OCI-M2 (cell line): ENCODE data around the gene RNF151.

Source experiments
- DNase-seq: peaks from one replicate; lab custom pipeline; 2025; ENCODE audit not compliant: unreplicated experiment; lab: John Stamatoyannopoulos, UW

Gene RNF151

DNA sequence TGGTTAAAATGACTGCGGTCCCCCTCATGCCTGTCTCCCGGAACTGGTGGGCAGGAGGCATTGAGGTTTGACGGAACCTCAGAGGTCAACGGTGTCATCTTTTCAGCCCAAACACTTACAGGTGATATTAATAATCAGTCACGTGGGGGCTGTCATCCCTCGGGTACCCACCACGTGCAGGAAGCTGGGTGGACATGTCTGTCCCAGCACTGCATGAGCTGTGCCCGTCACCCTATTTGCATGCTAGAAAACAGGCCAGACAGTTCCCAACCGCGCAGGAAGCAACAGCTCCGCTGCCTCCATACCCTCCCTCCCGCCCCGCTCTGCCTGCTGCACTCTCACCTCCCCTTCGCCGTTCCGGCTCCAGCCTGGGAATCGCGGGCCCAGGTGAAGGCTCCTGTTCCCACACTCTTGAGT, 24.5 kb downstream of the RNF151 start:
- DNase-seq = no peak

DNA sequence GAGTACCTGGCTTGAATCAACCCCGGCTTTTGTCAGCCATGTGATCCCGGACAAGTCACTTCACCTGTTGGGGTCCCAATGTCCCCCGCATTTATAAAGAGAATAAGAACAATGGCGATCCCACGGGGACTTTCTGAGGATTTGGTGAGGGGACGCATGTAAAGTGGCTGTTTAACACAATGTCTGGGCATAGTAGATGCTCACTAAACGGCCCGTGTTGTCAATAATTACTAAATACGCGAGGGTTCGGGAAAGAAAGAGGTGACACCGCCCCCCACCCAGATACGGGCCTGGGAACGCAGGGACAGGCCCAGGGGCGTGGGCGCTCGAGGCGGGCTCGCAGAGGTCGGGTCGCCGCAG, 24.9 kb downstream of the RNF151 start:
- DNase-seq = no peak

GRCh38 chr16:1991948-1992703, 25.5 kb downstream of the RNF151 start:
- DNase-seq = no peak

DNA sequence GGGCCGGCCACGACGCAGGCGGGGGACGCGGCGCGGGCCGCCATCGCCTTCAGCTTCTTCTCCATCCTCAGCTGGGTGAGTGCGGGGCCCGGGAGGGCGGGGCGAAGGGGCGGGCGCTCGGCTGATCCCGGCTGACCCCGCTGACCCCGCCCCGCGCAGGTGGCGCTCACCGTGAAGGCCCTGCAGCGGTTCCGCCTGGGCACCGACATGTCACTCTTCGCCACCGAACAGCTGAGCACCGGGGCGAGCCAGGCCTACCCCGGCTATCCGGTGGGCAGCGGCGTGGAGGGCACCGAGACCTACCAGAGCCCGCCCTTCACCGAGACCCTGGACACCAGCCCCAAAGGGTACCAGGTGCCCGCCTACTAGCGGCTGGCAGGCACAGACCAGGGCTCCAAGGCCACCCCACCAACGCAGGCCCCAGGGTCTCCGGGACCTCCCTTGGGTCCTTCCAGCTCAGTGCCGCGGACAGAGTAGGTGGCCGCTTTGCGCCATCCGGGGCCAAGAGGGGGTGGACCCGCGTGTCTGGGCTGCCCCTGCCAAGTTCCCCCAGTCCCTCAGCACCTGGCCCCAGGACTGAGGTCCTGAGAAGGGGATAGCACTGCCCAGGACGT, 26.2 kb downstream of the RNF151 start:
- DNase-seq = no peak

DNA sequence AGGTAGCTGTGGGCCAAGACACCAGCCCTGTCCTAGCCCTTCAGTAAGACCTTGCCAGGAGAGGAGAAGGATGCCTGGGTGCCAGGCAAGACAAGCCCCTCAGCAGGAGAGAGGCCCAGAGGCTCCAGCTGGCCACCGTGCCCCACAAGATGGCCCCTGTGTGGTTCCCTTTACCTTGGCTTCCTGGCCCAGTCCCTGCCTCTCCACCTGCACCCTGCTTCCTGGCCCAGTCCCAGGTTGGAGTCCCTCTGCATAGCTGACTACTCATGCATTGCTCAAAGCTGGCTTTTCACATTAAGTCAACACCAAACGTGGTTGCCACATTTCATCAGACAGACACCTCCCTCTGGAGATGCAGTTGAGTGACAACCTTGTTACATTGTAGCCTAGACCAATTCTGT, 27.1 kb downstream of the RNF151 start:
- DNase-seq = no peak

GRCh38 chr16:1997494-1998359, 31.1 kb downstream of the RNF151 start:
- no peak for DNase-seq

DNA sequence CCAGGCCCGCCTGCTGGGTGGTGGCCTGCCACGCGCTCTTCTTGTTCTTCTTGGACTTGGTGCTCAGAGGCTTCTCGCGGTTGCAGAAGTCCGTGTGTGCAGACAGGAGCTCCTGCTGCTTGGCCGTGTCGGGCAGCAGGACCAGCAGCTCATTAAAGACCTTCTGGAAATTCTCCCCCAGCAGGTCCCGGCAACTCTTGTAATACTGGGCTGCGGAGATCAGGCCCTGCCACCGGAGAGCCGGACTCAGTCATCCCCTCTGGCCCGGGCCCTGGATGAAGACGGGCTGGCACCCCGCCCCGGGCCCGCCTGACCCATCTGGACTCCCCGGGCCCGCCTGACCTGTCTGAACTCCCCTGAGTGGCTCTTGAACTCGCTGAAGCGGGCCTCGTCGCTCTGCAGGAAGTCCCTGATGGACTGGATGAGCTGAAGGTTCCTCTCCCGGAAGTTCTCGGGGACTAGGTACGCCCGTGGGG, 31.7 kb downstream of the RNF151 start:
- DNase-seq = no peak

GRCh38 chr16:1998852-1999801, 32.5 kb downstream of the RNF151 start:
- no peak for DNase-seq

DNA sequence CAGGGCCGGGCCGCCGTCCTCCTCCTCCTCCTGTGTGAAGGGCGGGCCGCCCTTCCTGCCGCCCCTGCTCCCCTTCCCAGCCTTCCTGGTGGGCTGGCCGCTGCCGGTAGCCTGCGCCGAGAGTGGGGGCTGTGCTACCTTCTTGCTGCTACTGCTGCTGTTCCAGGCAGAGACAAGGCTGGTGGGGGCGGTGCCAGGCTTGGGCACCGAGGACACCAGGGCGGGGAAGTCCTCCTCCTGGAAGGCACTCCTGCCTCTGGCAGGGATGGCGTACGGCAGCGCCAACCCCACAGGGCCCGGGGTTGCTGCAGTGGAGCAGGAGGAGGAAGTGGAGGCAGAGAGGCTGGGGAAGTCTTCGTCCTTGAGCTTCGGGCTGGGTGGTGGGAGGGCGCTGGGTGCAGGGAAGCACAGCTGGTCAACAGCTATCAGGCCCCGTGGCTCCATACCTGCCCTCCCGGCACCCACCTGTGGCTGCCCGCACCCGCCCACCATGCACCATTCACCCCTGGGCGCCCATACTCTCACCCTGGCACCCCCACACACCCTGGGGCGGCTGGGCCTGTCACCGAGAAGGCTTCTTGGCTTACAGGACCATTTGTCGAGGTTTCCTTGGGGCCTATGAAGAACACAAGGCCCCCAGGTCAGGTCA, 33.3 kb downstream of the RNF151 start:
- DNase-seq = no peak

DNA sequence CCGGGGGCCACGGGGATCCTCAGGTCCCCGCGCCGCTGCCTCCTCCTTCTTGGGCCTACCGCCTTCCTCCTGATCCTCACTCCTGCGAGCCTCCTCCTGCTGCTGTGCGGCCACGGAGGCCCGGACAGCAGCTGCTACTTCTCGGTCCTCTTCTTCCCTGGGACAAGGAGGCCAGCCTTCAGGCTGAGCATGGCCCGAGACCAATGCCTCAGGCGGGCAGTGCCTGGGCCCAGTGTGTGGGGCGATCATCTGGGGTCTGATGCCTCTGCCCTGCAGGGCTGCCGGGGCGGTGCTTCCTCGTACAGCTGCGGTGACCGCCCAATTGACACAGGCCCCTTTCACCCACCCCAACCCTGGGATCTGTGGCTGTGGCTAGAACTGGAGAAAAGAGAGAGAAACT, 34.4 kb downstream of the RNF151 start:
- no peak for DNase-seq

- DNase-seq = no peak
These were observed 35.0 kb downstream of the RNF151 start for GRCh38 chr16:2001456-2002355.

- no peak for DNase-seq
These were observed 36.0 kb downstream of the RNF151 start for GRCh38 chr16:2002406-2003230.

DNA sequence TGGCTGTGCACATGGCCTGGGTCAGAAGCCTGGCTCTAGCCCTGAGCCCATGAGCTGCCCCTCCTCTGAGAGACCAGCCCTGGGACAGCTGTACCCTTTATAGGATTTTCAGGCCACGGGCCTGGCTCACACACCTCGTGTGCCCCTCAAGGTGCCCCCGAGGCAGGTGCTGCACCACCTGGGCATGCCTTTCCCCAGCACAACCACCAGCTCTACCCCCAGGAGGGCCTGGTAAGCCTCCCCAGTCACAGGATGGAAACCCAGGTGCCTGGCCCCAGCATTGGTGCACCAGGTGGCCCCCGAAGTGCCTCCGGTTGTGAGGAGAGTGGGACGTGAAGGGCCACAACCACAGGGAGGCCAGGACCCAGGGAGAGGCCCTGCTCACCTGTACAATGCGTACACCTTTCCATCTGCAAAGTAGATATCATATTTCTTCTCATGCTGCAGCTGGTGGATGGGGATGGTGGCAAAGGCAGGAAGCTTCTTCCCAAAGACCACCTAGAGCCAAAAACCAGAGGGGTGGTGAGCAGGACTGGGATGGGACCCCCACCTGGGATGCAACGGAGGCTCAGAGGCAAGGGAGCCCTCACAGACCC, 36.7 kb downstream of the RNF151 start:
- no peak for DNase-seq

GRCh38 chr16:2003827-2004641, 37.4 kb downstream of the RNF151 start:
- DNase-seq = no peak

GRCh38 chr16:2004795-2005517, 38.3 kb downstream of the RNF151 start:
- DNase-seq = no peak

DNA sequence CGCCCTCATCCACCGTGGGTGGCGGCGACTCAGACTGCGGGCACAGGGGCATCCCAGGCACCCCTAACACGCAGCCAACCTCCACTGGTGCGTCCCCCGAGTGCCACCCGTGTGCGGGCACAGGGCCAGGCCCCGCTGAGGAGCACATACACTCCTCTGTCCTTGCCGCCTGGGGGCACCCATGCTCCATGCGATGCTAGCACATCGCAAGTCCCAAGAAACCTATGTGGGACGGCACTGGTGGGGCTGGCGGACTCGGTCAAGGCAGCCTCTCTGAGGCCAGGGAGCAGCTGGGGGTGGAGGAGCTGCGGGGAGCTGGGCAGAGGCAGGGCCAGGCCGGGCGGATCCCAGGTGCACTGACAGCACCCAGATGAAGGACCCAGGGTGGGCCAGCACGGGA, 39.0 kb downstream of the RNF151 start:
- no peak for DNase-seq
